ENCODE measurements around the gene DEPDC4.

GRCh38 chr12:100295764-100296555 lies 29.1 kb upstream of the DEPDC4 start:
- TF ChIP-seq CTCF (IDR thresholded peaks at IDR 0.05; ENCODE audit: low read length): no peak
- TF ChIP-seq EZH2 (IDR thresholded peaks at IDR 0.05; ENCODE audit: borderline replicate concordance, low read length): no peak
